Liver (tissue), 9 donors: ENCODE results near the gene SUCNR1. TPM values are rescaled to one million over a fixed set of nuclear protein-coding genes. Genes with fewer than 3 reads are reported as not detected.

Experiments used
- DNase-seq: peaks from one replicate; pipeline ENCODE4 v3.0.0-alpha.2; 2017; ENCODE audit warnings: low spot score
- H3K27ac ChIP-seq, 2 donors: one replicate each; pipeline ENCODE4 v1.7.0; 2013; ENCODE audit warnings: inconsistent platforms in 2 of 2, low read length in 2 of 2, control low read depth in 1 of 2, low read depth in 1 of 2, mild to moderate bottlenecking in 1 of 2
- H3K27me3 ChIP-seq, 4 donors: one replicate each; pipeline versions ENCODE4 v1.6.1 to v1.7.0; 2013; ENCODE audit warnings: low read length in 3 of 4, inconsistent platforms in 1 of 4, mild to moderate bottlenecking in 1 of 4, moderate library complexity in 1 of 4; ENCODE audit not compliant: control insufficient read depth in 4 of 4, insufficient read depth in 4 of 4
- H3K36me3 ChIP-seq, 4 donors: one replicate each; pipeline versions ENCODE4 v1.6.1 to v1.7.0; 2013; ENCODE audit warnings: low read length in 3 of 4, mild to moderate bottlenecking in 3 of 4, low read depth in 1 of 4, moderate library complexity in 1 of 4; ENCODE audit not compliant: control insufficient read depth in 4 of 4, insufficient read depth in 3 of 4
- H3K4me1 ChIP-seq, 4 donors: one replicate each; pipeline versions ENCODE4 v1.6.1 to v1.7.0; 2013; ENCODE audit warnings: low read length in 3 of 4, mild to moderate bottlenecking in 3 of 4, moderate library complexity in 1 of 4; ENCODE audit not compliant: control insufficient read depth in 4 of 4, insufficient read depth in 4 of 4
- H3K4me3 ChIP-seq, 3 donors: one replicate each; pipeline versions ENCODE4 v1.6.1 to v1.7.0; 2013; ENCODE audit warnings: low read length in 3 of 3, control low read depth in 1 of 3, low read depth in 1 of 3, mild to moderate bottlenecking in 1 of 3
- H3K9ac ChIP-seq, 2 donors: one replicate each; pipeline ENCODE4 v1.7.0; 2013; ENCODE audit warnings: low read length in 2 of 2, mild to moderate bottlenecking in 2 of 2, moderate library complexity in 2 of 2, control low read depth in 1 of 2, low read depth in 1 of 2
- H3K9me3 ChIP-seq, 4 donors: one replicate each; pipeline versions ENCODE4 v1.6.1 to v1.7.0; 2013; ENCODE audit warnings: low read length in 3 of 4; ENCODE audit not compliant: control insufficient read depth in 4 of 4
- EGR1 ChIP-seq, 2 donors: IDR thresholded peaks; 2 replicates each; pipeline ENCODE4 v1.6.1; 2016 to 2018; ENCODE audit warnings: antibody characterized with exemption in 2 of 2, low read depth in 2 of 2
- FOXA1 ChIP-seq: IDR thresholded peaks from 2 replicates; pipeline ENCODE4 v1.6.1; 2016; ENCODE audit warnings: antibody characterized with exemption
- FOXA2 ChIP-seq: IDR thresholded peaks from 2 replicates; pipeline ENCODE4 v1.6.1; 2016; ENCODE audit warnings: antibody characterized with exemption
- GABPA ChIP-seq, 2 donors: IDR thresholded peaks in 1 of 2; conservative IDR thresholded peaks in 1 of 2; 2 replicates each; pipeline ENCODE4 v1.6.1; 2016; ENCODE audit warnings: antibody characterized with exemption in 2 of 2, mild to moderate bottlenecking in 1 of 2, moderate library complexity in 1 of 2
- HNF4A ChIP-seq, 2 donors: conservative IDR thresholded peaks; 2 replicates each; pipeline ENCODE4 v1.6.1; 2016; ENCODE audit warnings: antibody characterized with exemption in 2 of 2, mild to moderate bottlenecking in 2 of 2
- HNF4G ChIP-seq: IDR thresholded peaks from 2 replicates; pipeline ENCODE4 v1.6.1; 2016; ENCODE audit warnings: antibody characterized with exemption
- JUND ChIP-seq, 2 donors: IDR thresholded peaks; 2 replicates each; pipeline ENCODE4 v1.6.1; 2016; ENCODE audit warnings: antibody characterized with exemption in 2 of 2
- NR2F2 ChIP-seq: IDR thresholded peaks from 2 replicates; pipeline ENCODE4 v1.6.1; 2016; ENCODE audit warnings: antibody characterized with exemption
- RAD21 ChIP-seq, 2 donors: IDR thresholded peaks; 2 replicates each; pipeline ENCODE4 v1.6.1; 2016; ENCODE audit warnings: antibody characterized with exemption in 2 of 2, mild to moderate bottlenecking in 2 of 2
- RXRA ChIP-seq, 2 donors: IDR thresholded peaks; 2 replicates each; pipeline ENCODE4 v1.6.1; 2017 to 2018; ENCODE audit warnings: antibody characterized with exemption in 2 of 2, mild to moderate bottlenecking in 1 of 2
- SP1 ChIP-seq: IDR thresholded peaks from 2 replicates; pipeline ENCODE4 v1.6.1; 2018; ENCODE audit warnings: antibody characterized with exemption, mild to moderate bottlenecking
- TAF1 ChIP-seq: conservative IDR thresholded peaks from 2 replicates; pipeline ENCODE4 v1.6.1; 2016; ENCODE audit warnings: antibody characterized with exemption, mild to moderate bottlenecking
- YY1 ChIP-seq: IDR thresholded peaks from 2 replicates; pipeline ENCODE4 v1.6.1; 2016; ENCODE audit warnings: antibody characterized with exemption, mild to moderate bottlenecking
- WGBS: extraction: QIAGEN DNeasy Blood & Tissue Kit; methylation state at CpG from one replicate; pipeline ENCODE4 v1.1.7; 2013; 5-methylcytosine and 5-hydroxymethylcytosine counted together
- polyA plus RNA-seq, 2 donors: library from polyadenylated mRNA; stranded (reverse) in 1 of 2; unstranded in 1 of 2; fragments of 200-250 nt in 1 of 2; fragments of >200 nt in 1 of 2; fragmentation: Nextera tagmentation in 1 of 2; extraction: Ambion mirVana in 1 of 2; gene quantifications; one replicate each; pipeline versions ENCODE4 v1.2.1 to v1.2.3, GENCODE V29; 2013 to 2015
- total RNA-seq, 2 donors: library from RNA; depleted of rRNA; stranded (reverse); fragments of >200 nt; gene quantifications; one replicate each; pipeline ENCODE4 v1.2.3, GENCODE V29; 2014
- TF ChIP-seq, protein P1 (sequence below): fragments of 150-350 bp; IDR thresholded peaks from 2 replicates; pipeline ENCODE4 v1.5.1; 2017; ENCODE audit warnings: improper control_type of control experiment, low read depth, low read length; ENCODE audit not compliant: missing input control
- TF ChIP-seq, protein P2 (sequence below): IDR thresholded peaks from 2 replicates; pipeline ENCODE4 v1.6.1; 2016; ENCODE audit warnings: antibody characterized with exemption, mild to moderate bottlenecking
- TF ChIP-seq, protein P3 (sequence below): IDR thresholded peaks from 2 replicates; pipeline ENCODE4 v1.6.1; 2016; ENCODE audit warnings: antibody characterized with exemption
- TF ChIP-seq, protein P4 (sequence below): IDR thresholded peaks from 2 replicates; pipeline ENCODE4 v1.6.1; 2016; ENCODE audit warnings: antibody characterized with exemption
- TF ChIP-seq, protein P5 (sequence below): IDR thresholded peaks from 2 replicates; pipeline ENCODE4 v1.6.1; 2016; ENCODE audit warnings: antibody characterized with exemption
- donor health status: healthy.
- donor health status: healthy.
- donor health status: healthy.
- donor health status: healthy.
- donor health status: healthy.

SUCNR1 gene
- total and polyA plus RNA-seq, 4 donors = 1.3 to 7.1 (median 3.5) TPM

DNA sequence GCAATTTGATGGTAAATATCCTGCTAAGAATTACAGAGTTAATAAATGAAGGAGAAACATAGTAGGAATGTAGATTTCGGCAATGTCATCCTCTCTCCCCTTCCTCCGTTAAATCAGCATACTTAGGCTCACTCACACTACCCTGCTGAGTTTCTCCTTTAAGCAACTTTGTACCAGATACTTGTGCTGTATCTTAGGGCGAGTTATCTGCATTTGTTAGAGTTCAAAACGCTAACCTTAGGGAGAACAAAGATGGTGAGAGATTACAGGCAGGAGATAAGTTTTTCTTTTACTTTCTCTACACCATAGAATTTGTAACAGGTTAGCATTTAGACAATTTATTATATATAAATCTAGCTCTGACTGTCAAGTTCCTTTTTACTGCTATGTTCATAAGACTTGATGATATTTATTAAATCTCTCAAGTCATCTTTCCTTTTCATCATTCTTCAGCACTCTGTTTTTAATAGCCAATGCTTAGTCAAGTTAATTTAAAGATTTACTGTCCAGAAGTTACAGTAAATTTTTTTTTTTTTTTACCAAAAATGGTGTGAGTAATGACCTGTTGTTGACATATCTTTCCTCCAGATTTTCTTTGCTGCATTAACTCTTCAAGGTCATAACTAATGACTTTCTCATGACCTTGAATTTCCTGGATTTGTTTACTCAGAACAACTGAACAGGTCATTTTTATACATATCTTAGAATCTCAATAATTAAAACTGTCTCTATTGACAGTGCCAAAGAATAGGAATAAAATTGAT, 22.2 kb downstream of the SUCNR1 start:
- TF ChIP-seq, protein P1, sequence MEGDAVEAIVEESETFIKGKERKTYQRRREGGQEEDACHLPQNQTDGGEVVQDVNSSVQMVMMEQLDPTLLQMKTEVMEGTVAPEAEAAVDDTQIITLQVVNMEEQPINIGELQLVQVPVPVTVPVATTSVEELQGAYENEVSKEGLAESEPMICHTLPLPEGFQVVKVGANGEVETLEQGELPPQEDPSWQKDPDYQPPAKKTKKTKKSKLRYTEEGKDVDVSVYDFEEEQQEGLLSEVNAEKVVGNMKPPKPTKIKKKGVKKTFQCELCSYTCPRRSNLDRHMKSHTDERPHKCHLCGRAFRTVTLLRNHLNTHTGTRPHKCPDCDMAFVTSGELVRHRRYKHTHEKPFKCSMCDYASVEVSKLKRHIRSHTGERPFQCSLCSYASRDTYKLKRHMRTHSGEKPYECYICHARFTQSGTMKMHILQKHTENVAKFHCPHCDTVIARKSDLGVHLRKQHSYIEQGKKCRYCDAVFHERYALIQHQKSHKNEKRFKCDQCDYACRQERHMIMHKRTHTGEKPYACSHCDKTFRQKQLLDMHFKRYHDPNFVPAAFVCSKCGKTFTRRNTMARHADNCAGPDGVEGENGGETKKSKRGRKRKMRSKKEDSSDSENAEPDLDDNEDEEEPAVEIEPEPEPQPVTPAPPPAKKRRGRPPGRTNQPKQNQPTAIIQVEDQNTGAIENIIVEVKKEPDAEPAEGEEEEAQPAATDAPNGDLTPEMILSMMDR = no peak
- TF ChIP-seq JUND (IDR thresholded peaks at IDR 0.05) = no peak
- no peak for TF ChIP-seq FOXA1
- no peak for TF ChIP-seq YY1
- Histone ChIP-seq H3K9me3 (no peaks in the 10 kb centered on the region), H3K4me1 (peaks cover 0 to 3% (median 0%) of the 10 kb centered on the region in 4 donors), H3K9ac (no peak overlapping the region), H3K4me3 (no peak overlapping the region), H3K27ac (no peak overlapping the region), H3K36me3 (no peaks in the 10 kb centered on the region), H3K27me3 (no peaks in the 10 kb centered on the region)
- 58% methylated on average over 4 of the region's 4 CpGs for WGBS
- DNase-seq = no peak

DNA sequence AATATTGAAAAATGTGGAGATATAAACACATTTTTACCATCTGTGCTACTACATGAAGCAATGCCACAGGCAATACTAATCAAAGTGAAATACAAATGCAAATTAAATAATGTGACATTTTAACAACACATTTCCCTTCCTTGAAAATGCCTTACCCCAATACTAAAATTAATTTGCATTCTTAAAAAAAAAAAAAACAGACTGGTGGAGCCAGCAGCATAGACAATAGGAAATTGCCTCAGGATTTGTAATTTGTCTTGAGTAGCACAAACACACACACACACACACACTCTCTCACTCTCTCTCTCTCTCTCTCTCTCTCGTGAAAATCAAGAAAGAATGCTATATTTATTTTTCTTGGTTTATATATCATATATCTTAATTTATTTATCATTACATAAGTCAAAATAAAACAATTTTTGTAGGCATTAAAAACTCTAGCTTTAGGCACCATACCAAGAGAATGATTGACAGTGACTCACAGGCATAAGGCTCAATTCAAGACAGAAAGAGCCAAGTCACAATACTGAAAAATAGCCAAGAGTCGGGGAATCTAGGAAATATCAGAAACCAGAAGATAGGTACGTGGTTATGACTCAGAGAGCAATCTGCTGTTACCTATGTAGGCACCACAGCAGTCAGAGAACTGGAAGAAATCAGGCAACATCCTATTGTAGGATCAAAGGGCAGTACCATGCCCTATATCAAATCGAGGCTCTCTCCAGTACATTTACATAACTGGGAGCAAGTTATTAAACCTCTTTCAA, 23.0 kb downstream of the SUCNR1 start:
- H3K27ac ChIP-seq = no peak overlapping the region
- no peaks in the 10 kb centered on the region for H3K9me3 ChIP-seq
- no peak overlapping the region for H3K4me3 ChIP-seq
- DNase-seq = no peak
- no peak overlapping the region for H3K9ac ChIP-seq
- WGBS = 71% methylated on average over 4 of the region's 4 CpGs
- no peaks in the 10 kb centered on the region for H3K27me3 ChIP-seq
- H3K4me1 ChIP-seq = peaks cover 0 to 3% (median 0%) of the 10 kb centered on the region in 4 donors
- no peaks in the 10 kb centered on the region for H3K36me3 ChIP-seq
- TF ChIP-seq, protein P2, sequence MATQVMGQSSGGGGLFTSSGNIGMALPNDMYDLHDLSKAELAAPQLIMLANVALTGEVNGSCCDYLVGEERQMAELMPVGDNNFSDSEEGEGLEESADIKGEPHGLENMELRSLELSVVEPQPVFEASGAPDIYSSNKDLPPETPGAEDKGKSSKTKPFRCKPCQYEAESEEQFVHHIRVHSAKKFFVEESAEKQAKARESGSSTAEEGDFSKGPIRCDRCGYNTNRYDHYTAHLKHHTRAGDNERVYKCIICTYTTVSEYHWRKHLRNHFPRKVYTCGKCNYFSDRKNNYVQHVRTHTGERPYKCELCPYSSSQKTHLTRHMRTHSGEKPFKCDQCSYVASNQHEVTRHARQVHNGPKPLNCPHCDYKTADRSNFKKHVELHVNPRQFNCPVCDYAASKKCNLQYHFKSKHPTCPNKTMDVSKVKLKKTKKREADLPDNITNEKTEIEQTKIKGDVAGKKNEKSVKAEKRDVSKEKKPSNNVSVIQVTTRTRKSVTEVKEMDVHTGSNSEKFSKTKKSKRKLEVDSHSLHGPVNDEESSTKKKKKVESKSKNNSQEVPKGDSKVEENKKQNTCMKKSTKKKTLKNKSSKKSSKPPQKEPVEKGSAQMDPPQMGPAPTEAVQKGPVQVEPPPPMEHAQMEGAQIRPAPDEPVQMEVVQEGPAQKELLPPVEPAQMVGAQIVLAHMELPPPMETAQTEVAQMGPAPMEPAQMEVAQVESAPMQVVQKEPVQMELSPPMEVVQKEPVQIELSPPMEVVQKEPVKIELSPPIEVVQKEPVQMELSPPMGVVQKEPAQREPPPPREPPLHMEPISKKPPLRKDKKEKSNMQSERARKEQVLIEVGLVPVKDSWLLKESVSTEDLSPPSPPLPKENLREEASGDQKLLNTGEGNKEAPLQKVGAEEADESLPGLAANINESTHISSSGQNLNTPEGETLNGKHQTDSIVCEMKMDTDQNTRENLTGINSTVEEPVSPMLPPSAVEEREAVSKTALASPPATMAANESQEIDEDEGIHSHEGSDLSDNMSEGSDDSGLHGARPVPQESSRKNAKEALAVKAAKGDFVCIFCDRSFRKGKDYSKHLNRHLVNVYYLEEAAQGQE = no peak
- TF ChIP-seq JUND (IDR thresholded peaks at IDR 0.05) (no peak), EGR1 (IDR thresholded peaks at IDR 0.05; ENCODE audit: low read depth in 2 of 2) (no peak), YY1 (no peak), HNF4A (conservative IDR thresholded peaks at IDR 0.05) (no peak), RAD21 (IDR thresholded peaks at IDR 0.05) (no peak), GABPA (IDR thresholded peaks at IDR 0.05 in 1 of 2, conservative IDR thresholded peaks at IDR 0.05 in 1 of 2) (no peak), TAF1 (no peak), HNF4G (no peak), FOXA1 (no peak), SP1 (no peak), RXRA (IDR thresholded peaks at IDR 0.05) (no peak), NR2F2 (no peak), FOXA2 (no peak)
- TF ChIP-seq, protein P1 = no peak
- TF ChIP-seq, protein P3, sequence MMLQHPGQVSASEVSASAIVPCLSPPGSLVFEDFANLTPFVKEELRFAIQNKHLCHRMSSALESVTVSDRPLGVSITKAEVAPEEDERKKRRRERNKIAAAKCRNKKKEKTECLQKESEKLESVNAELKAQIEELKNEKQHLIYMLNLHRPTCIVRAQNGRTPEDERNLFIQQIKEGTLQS = no peak
- TF ChIP-seq, protein P4, sequence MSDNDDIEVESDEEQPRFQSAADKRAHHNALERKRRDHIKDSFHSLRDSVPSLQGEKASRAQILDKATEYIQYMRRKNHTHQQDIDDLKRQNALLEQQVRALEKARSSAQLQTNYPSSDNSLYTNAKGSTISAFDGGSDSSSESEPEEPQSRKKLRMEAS = no peak
- TF ChIP-seq, protein P5, sequence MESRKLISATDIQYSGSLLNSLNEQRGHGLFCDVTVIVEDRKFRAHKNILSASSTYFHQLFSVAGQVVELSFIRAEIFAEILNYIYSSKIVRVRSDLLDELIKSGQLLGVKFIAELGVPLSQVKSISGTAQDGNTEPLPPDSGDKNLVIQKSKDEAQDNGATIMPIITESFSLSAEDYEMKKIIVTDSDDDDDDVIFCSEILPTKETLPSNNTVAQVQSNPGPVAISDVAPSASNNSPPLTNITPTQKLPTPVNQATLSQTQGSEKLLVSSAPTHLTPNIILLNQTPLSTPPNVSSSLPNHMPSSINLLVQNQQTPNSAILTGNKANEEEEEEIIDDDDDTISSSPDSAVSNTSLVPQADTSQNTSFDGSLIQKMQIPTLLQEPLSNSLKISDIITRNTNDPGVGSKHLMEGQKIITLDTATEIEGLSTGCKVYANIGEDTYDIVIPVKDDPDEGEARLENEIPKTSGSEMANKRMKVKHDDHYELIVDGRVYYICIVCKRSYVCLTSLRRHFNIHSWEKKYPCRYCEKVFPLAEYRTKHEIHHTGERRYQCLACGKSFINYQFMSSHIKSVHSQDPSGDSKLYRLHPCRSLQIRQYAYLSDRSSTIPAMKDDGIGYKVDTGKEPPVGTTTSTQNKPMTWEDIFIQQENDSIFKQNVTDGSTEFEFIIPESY = no peak
